BJ (cell line): ENCODE measurements around the gene TBX4. TPM values are rescaled to one million over a fixed set of nuclear protein-coding genes. Genes with fewer than 3 reads are reported as not detected.

Source experiments
- CTCF ChIA-PET: fragments of 350-600 bp; formaldehyde crosslinking; extraction: SDS; loops from one replicate; lab custom pipeline; 2021; ENCODE audit warnings: antibody characterized with exemption, inconsistent platforms; lab: Yijun Ruan, JAX
- POLR2A ChIA-PET: fragments of 300-600 bp; sonication (Branson Sonifier 250); formaldehyde crosslinking; extraction: SDS; loops from one replicate; lab custom pipeline; 2021; ENCODE audit warnings: antibody characterized with exemption; lab: Charles Lee
- DNase-seq: peaks from one replicate; pipeline ENCODE4 v3.0.0-alpha.2; 2011; ENCODE audit warnings: low read depth
- H3K27me3 ChIP-seq: 2 replicates; pipeline ENCODE4 v1.6.0; 2011; ENCODE audit warnings: low read length; ENCODE audit not compliant: control insufficient read depth, insufficient read depth
- H3K36me3 ChIP-seq: 2 replicates; pipeline ENCODE4 v1.5.1; 2011; ENCODE audit warnings: low read length; ENCODE audit not compliant: control insufficient read depth, insufficient read depth
- H3K4me3 ChIP-seq: 2 replicates; pipeline ENCODE4 v1.5.1; 2011; ENCODE audit warnings: low read depth, mild to moderate bottlenecking, control low read depth, low read length
- CTCF ChIP-seq: IDR thresholded peaks from 2 replicates; pipeline ENCODE4 v1.5.1; 2011; ENCODE audit warnings: low read depth, mild to moderate bottlenecking, control low read depth, inconsistent platforms, low read length, moderate library complexity; ENCODE audit not compliant: insufficient read depth
- polyA plus RNA-seq: library from polyadenylated mRNA; depleted of rRNA; stranded (reverse); fragments of >200 nt; gene quantifications from 2 replicates; pipeline ENCODE4 v1.2.3, GENCODE V29; 2011

TBX4 gene
- polyA plus RNA-seq, 1 experiment = 3.7 TPM

- peak; percentile 43 for TF ChIP-seq CTCF
- no peak for DNase-seq
- ChIA-PET CTCF (interaction anchor here (0.6 to 14.0 kb wide), 57 partner anchors 7 to 785 kb away, joined by 3 to 206 read pairs (median 5); partner anchors contain the start of gene TBX2), POLR2A (no interaction called here)
- Histone ChIP-seq H3K27me3 (no peaks in the 10 kb centered on the region), H3K36me3 (peaks cover 4% of the 10 kb centered on the region), H3K4me3 (peak overlapping the region; percentile 66)
These were observed 40.7 kb upstream of the TBX4 start for GRCh38 chr17:61411261-61412142.

GRCh38 chr17:61412143-61412859 is 39.9 kb upstream of the TBX4 start:
- Histone ChIP-seq H3K27me3 (no peaks in the 10 kb centered on the region), H3K36me3 (peaks cover 1% of the 10 kb centered on the region), H3K4me3 (peak overlapping the region; percentile 66)
- peak; percentile 91 for TF ChIP-seq CTCF
- ChIA-PET POLR2A (no interaction called here), CTCF (interaction anchor here (0.6 to 14.0 kb wide), 61 partner anchors 8 to 1729 kb away, joined by 3 to 206 read pairs (median 5); partner anchors contain the start of gene TBX2)
- no peak for DNase-seq

- H3K27me3 ChIP-seq = no peaks in the 10 kb centered on the region
- POLR2A ChIA-PET = no interaction called here
- TF ChIP-seq CTCF = no peak
- peak overlapping the region; percentile 66 for H3K4me3 ChIP-seq
- DNase-seq = no peak
- CTCF ChIA-PET = interaction anchor here (0.6 to 14.0 kb wide), 39 partner anchors 8 to 1728 kb away, joined by 3 to 206 read pairs (median 6); partner anchors contain the start of gene TBX2
- peaks cover 1% of the 10 kb centered on the region for H3K36me3 ChIP-seq
These were observed 39.2 kb upstream of the TBX4 start for GRCh38 chr17:61412860-61413660.

- ChIA-PET POLR2A (no interaction called here), CTCF (interaction anchor here (0.6 to 14.0 kb wide), 16 partner anchors 12 to 442 kb away, joined by 3 to 206 read pairs (median 12); no protein-coding TSS in a partner anchor)
- H3K4me3 ChIP-seq = no peak overlapping the region
These were observed 38.5 kb upstream of the TBX4 start for GRCh38 chr17:61413661-61414126.

More at GRCh38 chr17:61413661-61414126, 38.5 kb upstream of the TBX4 start:
- TF ChIP-seq CTCF = no peak
- DNase-seq = no peak
- no peaks in the 10 kb centered on the region for H3K27me3 ChIP-seq
- peaks cover under 1% of the 10 kb centered on the region for H3K36me3 ChIP-seq
